DOHH2 (cell line): ENCODE data around the gene RALGAPB.
"Not testable (repeated sequence)": the region's sequence is repeated elsewhere in the genome, so short reads cannot be mapped to it uniquely, and the experiment has no call there.

Experiments used
- H3F3A ChIP-seq: fragments of 200-600 bp; sonication (generic), shearing (Covaris generic); 2 replicates; pipeline ENCODE4 v1.6.0; 2016; ENCODE audit warnings: antibody characterized with exemption, mild to moderate bottlenecking; ENCODE audit not compliant: control insufficient read depth, insufficient read depth
- H3K27ac ChIP-seq: fragments of 200-600 bp; sonication (generic); 2 replicates; pipeline ENCODE4 v1.5.1; 2014; ENCODE audit warnings: low read depth, mild to moderate bottlenecking, low read length, moderate library complexity
- H3K27me3 ChIP-seq: fragments of 200-600 bp; sonication (generic); 2 replicates; pipeline ENCODE4 v1.6.1; 2014; ENCODE audit warnings: mild to moderate bottlenecking, low read length, mixed read lengths; ENCODE audit not compliant: control insufficient read depth
- H3K36me3 ChIP-seq: fragments of 200-600 bp; sonication (generic); 2 replicates; pipeline ENCODE4 v1.6.1; 2014; ENCODE audit warnings: mild to moderate bottlenecking, low read length, moderate library complexity, mixed read lengths; ENCODE audit not compliant: control insufficient read depth
- H3K4me1 ChIP-seq: fragments of 200-600 bp; sonication (generic); 2 replicates; pipeline ENCODE4 v1.6.1; 2014; ENCODE audit warnings: mild to moderate bottlenecking, low read length, mixed read lengths; ENCODE audit not compliant: control insufficient read depth
- H3K4me2 ChIP-seq: fragments of 200-600 bp; sonication (generic); 2 replicates; pipeline ENCODE4 v1.6.0; 2014; ENCODE audit warnings: mild to moderate bottlenecking, low read length, moderate library complexity
- H3K4me3 ChIP-seq: fragments of 200-600 bp; sonication (generic); 2 replicates; pipeline ENCODE4 v1.5.1; 2014; ENCODE audit warnings: mild to moderate bottlenecking, low read length, mixed read lengths
- H3K79me2 ChIP-seq: fragments of 200-600 bp; sonication (generic); 2 replicates; pipeline ENCODE4 v1.6.1; 2014; ENCODE audit warnings: mild to moderate bottlenecking, low read length, mixed read lengths; ENCODE audit not compliant: control insufficient read depth
- H3K9me2 ChIP-seq: fragments of 200-600 bp; sonication (generic); replicated peaks from 2 replicates; pipeline ENCODE4 v1.6.1; 2014; ENCODE audit warnings: mild to moderate bottlenecking, low read length, mixed read lengths; ENCODE audit not compliant: control insufficient read depth
- H3K9me3 ChIP-seq: fragments of 200-600 bp; sonication (generic); 2 replicates; pipeline ENCODE4 v1.6.1; 2014; ENCODE audit warnings: antibody characterized with exemption, low read length, mixed read lengths; ENCODE audit not compliant: control insufficient read depth, insufficient read depth
- H4K20me1 ChIP-seq: fragments of 200-600 bp; sonication (generic); 2 replicates; pipeline ENCODE4 v1.6.0; 2014; ENCODE audit warnings: low read depth, mild to moderate bottlenecking, antibody characterized with exemption, low read length, moderate library complexity; ENCODE audit not compliant: control insufficient read depth, insufficient read depth
- CTCF ChIP-seq: fragments of 200-600 bp; sonication (generic); IDR thresholded peaks from one replicate; pipeline ENCODE4 v1.5.1; 2014; ENCODE audit warnings: antibody characterized with exemption, mild to moderate bottlenecking, low read depth, low read length; ENCODE audit not compliant: poor library complexity, severe bottlenecking
- EZH2phosphoT487 ChIP-seq: fragments of 200-600 bp; sonication (generic); IDR thresholded peaks from 2 replicates; pipeline ENCODE4 v1.6.1; 2017; ENCODE audit warnings: borderline replicate concordance, mild to moderate bottlenecking, antibody characterized with exemption, low read length, moderate library complexity, mixed read lengths

RALGAPB gene

GRCh38 chr20:38501858-38502436 lies 29.3 kb downstream of the RALGAPB start:
- no peaks in the 10 kb centered on the region for H3K4me1 ChIP-seq
- H4K20me1 ChIP-seq = no peaks in the 10 kb centered on the region
- H3K27me3 ChIP-seq = no peaks in the 10 kb centered on the region
- no peaks in the 10 kb centered on the region for H3K9me3 ChIP-seq
- no peaks in the 10 kb centered on the region for H3K9me2 ChIP-seq
- H3K36me3 ChIP-seq = peaks cover 65% of the 10 kb centered on the region
- H3K27ac ChIP-seq = no peak overlapping the region
- no peaks in the 10 kb centered on the region for H3F3A ChIP-seq
- TF ChIP-seq CTCF (no peak), EZH2phosphoT487 (no peak)
- no peak overlapping the region for H3K4me3 ChIP-seq
- H3K4me2 ChIP-seq = no peak overlapping the region
- no peaks in the 10 kb centered on the region for H3K79me2 ChIP-seq

GRCh38 chr20:38504368-38505090 lies 31.9 kb downstream of the RALGAPB start:
- H3K4me1 ChIP-seq = no peaks in the 10 kb centered on the region
- no peaks in the 10 kb centered on the region for H3K79me2 ChIP-seq
- TF ChIP-seq EZH2phosphoT487 = no peak
- TF ChIP-seq CTCF = no peak
- H3K27ac ChIP-seq = no peak overlapping the region
- H3K4me3 ChIP-seq = no peak overlapping the region
- H4K20me1 ChIP-seq = no peaks in the 10 kb centered on the region
- no peaks in the 10 kb centered on the region for H3K9me3 ChIP-seq
- no peak overlapping the region for H3K4me2 ChIP-seq
- no peaks in the 10 kb centered on the region for H3K9me2 ChIP-seq
- no peaks in the 10 kb centered on the region for H3K27me3 ChIP-seq
- peaks cover 51% of the 10 kb centered on the region for H3K36me3 ChIP-seq
- H3F3A ChIP-seq = 0 out of 2 replicates have a peak, but pooled peaks cover 3% of the 10 kb centered on the region

GRCh38 chr20:38505091-38505455 lies 32.4 kb downstream of the RALGAPB start:
- H3K4me1 ChIP-seq = no peaks in the 10 kb centered on the region
- H3K36me3 ChIP-seq = peaks cover 53% of the 10 kb centered on the region
- no peaks in the 10 kb centered on the region for H3K79me2 ChIP-seq
- no peaks in the 10 kb centered on the region for H4K20me1 ChIP-seq
- no peak overlapping the region for H3K4me3 ChIP-seq
- H3K4me2 ChIP-seq = no peak overlapping the region
- no peak overlapping the region for H3K27ac ChIP-seq
- H3F3A ChIP-seq = 0 out of 2 replicates have a peak, but pooled peaks cover 3% of the 10 kb centered on the region
- H3K27me3 ChIP-seq = no peaks in the 10 kb centered on the region
- no peaks in the 10 kb centered on the region for H3K9me2 ChIP-seq
- TF ChIP-seq CTCF (no peak), EZH2phosphoT487 (no peak)
- H3K9me3 ChIP-seq = no peaks in the 10 kb centered on the region

- H3K79me2 ChIP-seq, H3F3A ChIP-seq, H3K9me2 ChIP-seq, H3K27ac ChIP-seq, H4K20me1 ChIP-seq, H3K4me1 ChIP-seq, H3K4me3 ChIP-seq, H3K27me3 ChIP-seq, H3K4me2 ChIP-seq, H3K9me3 ChIP-seq: not testable (repeated sequence)
- peaks cover 37% of the 10 kb centered on the region for H3K36me3 ChIP-seq
Observed at GRCh38 chr20:38511726-38512125, 39.1 kb downstream of the RALGAPB start.
